HG03066 (cell line): ENCODE measurements around the gene ZFP36L2.

Source experiments
- ATAC-seq: cut with Tn5 transposase; IDR thresholded peaks from one replicate; pipeline ENCODE4 v1.9.1; 2021; ENCODE audit warnings: low read depth; ENCODE audit not compliant: unreplicated experiment

The ZFP36L2 gene

DNA sequence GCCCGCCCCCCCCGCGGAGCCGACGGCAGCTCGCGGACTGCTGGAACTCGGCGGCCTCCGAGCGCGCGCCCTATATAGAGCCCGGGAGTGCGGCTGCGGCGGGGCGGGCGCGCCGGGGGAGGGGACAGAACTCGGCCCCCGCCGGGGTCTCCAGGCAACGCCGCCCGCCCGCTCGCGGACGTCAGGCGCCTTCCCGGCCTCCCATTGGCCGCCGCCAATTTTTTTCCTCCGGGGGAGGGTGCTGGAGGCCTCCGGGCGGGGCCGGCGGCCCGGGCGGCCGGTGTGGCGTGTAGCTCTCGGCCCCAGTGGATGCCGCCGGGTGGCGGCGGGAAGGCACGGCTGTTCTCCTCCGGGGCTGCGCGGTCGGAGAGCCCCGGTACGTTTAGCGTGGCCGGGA is at the start of gene ZFP36L2:
ZFP36L2 (minus strand) TSS at position 49 of the 397 bp plus-strand sequence. CDS start 291 bp downstream, outside the sequence.
- ATAC-seq = peak; percentile 53

GRCh38 chr2:43274721-43275120 is 48.3 kb upstream of the ZFP36L2 start:
- no peak for ATAC-seq

- ATAC-seq = no peak
Measured at GRCh38 chr2:43274055-43274454, 47.6 kb upstream of the ZFP36L2 start.

DNA sequence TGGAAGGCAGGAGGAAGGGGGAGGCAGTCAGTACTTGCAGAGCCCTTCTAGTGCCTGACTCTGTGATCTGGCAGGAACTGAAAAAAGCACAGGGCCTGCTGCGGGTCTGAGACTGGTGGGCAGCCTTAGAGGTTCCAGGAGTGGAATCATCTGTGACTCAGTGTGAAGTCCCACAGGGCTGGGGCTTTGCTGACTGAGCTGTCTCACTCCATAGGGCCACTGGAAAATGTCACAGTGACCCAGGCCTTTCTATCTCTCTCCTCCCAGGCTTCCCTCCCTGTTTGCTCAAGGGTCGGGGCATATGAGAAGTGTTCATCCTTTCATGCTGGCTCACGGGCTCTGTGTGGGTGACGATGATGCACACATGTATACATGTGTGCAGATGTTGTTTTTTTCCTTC is 47.1 kb upstream of the ZFP36L2 start:
- no peak for ATAC-seq

GRCh38 chr2:43270930-43271615 is 44.7 kb upstream of the ZFP36L2 start:
- ATAC-seq = no peak

DNA sequence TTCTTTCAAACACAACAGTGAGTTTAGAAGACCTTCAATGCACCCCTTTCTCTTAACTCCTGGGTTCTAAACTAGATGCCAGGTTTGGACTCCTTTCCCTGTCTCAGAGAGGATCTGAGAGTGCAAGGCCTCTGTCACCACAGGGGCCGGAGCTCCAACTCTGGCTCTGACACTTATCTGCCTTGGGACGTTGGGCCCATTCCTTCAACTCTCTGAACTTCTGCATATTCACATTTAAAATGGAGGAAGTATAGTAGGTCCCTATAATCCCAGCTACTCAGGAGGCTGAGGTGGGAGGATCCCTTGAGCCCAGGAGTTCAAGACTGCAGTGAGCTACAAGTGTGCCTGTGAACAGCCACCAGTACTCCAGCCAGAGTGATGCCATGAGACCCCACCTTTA is 44.1 kb upstream of the ZFP36L2 start:
- ATAC-seq = no peak

- no peak for ATAC-seq
Measured at GRCh38 chr2:43269706-43270105, 43.3 kb upstream of the ZFP36L2 start.

DNA sequence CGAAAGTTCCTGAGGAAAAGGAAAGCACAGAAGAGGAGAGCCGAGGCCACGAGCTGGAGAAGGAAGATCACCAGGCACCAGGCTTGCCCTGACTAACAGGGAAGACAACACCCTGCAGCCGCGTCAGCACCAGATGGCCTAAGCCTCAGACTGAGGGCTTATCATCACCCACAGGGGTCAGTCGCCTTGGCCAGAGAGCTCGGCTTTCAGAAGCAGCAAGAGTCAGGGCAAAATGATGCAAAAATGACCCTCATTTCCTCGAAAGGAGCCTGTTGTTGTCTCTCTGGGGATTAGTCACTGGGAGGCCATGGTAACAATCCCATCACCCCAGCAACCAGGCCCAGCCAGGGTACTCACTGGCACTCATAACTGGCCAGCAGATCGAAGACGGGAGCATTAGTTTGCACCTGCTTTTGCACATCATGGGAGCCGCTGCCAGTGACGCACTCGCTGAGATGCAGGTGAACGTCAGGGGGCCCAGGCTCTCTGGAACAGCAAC is 42.7 kb upstream of the ZFP36L2 start:
- no peak for ATAC-seq

DNA sequence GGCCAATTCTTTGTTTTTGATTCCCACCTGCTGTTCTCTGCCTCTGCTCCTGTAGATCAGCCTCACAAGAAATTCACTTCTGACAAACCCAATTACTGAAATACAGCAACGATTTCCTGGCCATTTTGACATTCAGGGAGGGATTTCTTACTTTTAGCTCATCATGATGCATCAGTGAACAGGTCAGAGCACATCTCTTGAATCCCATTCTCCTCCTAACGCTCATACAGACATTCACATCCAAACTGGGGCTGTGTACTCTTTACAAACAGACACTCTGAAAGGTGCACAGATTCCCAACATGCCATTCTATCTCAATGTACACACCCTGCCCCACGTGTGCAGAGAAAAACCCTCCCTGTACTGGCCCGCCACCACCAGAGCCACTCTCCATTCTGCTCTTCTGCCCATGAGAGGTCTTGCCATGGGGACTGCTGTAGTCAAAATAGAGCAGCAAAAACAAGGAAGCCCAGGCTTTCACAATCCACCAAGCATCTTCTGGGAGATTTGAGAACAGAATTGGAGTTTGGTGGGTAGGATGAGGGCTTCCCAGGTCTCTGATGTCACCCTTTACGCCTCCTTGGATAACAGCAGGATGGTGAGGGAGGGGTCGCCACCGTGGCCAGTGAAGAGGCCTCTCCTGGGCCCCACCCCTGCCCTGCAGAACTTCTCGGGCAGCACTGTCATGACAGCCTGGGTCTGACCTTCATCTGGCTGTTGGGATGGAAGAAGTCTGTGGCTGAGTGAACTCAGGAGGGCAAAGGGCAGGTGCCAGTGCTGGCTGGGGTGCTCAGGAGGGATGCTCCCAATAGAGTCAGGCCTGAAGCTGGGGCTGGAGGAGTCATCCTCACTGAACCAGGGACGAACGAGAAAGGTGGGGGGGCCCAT is 41.9 kb upstream of the ZFP36L2 start:
- no peak for ATAC-seq

GRCh38 chr2:43267381-43267780 is 41.0 kb upstream of the ZFP36L2 start:
- no peak for ATAC-seq

DNA sequence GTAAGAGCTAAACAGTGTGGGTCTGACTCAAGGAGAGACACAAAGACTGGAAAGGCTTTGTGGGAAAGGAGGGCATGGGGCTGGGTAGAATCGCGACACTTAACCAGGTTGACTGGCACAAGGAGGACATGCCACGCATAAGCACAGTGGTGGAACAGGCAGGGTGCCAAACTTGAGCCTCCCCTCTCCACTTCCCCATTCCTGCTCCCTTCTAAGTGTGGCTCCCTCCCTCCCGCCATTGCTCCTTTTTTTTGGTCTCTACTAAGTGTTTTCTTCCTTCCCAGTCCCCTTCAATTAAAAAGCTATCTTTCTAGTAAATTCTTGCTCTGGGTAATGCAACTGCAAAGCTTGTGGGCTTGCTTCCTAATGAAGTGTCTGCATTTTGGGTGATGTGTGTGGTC is 40.3 kb upstream of the ZFP36L2 start:
- no peak for ATAC-seq

- no peak for ATAC-seq
Measured at GRCh38 chr2:43265421-43265820, 39.0 kb upstream of the ZFP36L2 start.

- no peak for ATAC-seq
Measured at GRCh38 chr2:43265001-43265400, 38.6 kb upstream of the ZFP36L2 start.

- no peak for ATAC-seq
Measured at GRCh38 chr2:43262951-43263350, 36.5 kb upstream of the ZFP36L2 start.

GRCh38 chr2:43262239-43262638 is 35.8 kb upstream of the ZFP36L2 start:
- no peak for ATAC-seq

- no peak for ATAC-seq
Measured at GRCh38 chr2:43259512-43259911, 33.1 kb upstream of the ZFP36L2 start.

DNA sequence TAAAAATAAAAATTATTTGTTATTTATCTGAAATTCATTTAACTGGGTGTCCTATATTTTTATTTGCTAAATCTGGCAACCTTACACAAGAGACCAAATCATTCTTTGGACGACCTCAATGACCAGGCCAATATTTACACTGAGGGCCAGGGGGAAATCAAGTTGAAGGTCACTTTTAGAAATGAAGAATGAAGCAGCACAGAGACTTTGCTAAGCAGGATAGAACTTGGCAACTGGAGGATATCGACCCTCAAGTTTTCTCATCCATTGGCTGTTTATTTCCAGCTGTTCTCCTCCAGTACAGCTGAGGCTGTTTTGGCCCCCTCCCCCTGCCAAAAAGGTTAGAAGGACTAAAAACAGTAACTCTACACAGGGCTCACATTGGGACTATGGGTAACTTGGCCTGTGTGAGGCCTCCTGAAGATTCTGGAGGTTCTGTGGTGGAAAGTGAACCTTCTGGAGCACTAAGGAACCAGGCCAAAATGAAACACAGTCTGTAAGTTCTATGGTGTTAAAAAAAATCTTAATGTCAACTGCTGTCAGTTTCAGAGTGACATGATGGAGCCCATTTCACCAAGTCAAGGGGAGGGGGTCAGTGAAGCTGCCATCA is 32.2 kb upstream of the ZFP36L2 start:
- ATAC-seq = no peak

GRCh38 chr2:43255296-43255910 is 29.0 kb upstream of the ZFP36L2 start:
- no peak for ATAC-seq

- ATAC-seq = no peak
Measured at GRCh38 chr2:43254331-43254730, 27.9 kb upstream of the ZFP36L2 start.

DNA sequence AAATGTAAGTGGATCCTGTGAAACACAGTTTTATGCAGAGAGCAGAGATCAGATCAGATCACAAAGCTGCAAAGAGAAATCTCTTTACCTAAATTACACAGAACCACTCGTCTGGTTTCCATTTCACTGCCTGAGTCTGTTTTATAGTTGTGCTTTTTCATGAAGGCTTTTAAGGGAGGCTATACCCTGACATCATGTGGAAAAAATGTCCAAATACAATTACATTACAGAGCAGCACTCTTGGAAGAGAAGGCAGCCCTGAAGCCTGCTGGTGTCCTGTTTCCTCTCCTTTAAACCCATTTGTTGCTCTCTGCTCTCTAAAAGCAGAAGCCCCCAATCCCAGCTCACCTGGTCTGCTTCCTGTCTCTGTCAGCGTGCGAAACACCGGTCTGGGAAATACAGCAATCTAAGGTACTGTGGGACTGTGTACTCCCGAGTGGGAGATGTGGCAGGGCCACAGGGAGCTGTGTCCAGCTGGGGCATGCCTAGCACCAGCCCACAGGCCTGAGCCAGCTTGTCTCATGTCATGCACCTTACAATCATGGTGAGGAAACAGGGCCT is 24.8 kb upstream of the ZFP36L2 start:
- ATAC-seq = no peak

DNA sequence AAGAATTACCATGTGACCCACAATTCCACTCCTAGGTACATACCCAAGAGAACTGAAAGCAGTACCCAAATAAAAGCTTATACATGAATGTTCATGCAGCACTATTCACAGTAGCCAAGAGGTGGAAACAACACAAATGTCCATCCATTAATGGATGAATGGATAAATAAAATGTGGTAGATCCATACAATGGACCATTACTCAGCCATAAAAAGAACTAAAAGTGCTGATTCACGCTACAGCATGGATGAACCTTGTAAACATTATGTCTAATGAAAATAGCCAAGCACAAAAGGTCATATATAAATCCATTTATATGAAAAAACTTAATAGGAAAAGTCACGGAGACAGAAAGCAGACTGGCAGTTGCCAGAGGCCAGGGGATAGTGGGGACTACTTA is 23.6 kb upstream of the ZFP36L2 start:
- ATAC-seq = no peak
